HCT116 (cell line): Measurements from ENCODE around the gene STK40. TPM values are rescaled to one million over a fixed set of nuclear protein-coding genes. Genes with fewer than 3 reads are reported as not detected.

Experiments
- ATAC-seq: fragments of 200-7000 bp; cut with Tn5 transposase; 2 replicates; pipeline ENCODE4 v1.9.1; 2020; ENCODE audit warnings: mild to moderate bottlenecking, moderate library complexity
- BruUV-seq: library from RNA; stranded (reverse); fragments of 400-500 nt; replicated peaks from 2 replicates; lab custom pipeline; 2021; lab: Mats Ljungman, UMichigan
- CTCF ChIA-PET: fragments of 300-600 bp; sonication (Branson Sonifier 250); formaldehyde crosslinking; loops from one replicate; lab custom pipeline; 2021; ENCODE audit warnings: antibody characterized with exemption; lab: Charles Lee
- POLR2A ChIA-PET: fragments of 300-600, 350-600 bp; sonication (Branson Sonifier 250); formaldehyde crosslinking; loops from one replicate; lab custom pipeline; 2021; ENCODE audit warnings: antibody characterized with exemption; lab: Charles Lee
- RAD21 ChIA-PET, 2 experiments: fragments of 300-600 bp; sonication (Branson Sonifier 250); formaldehyde crosslinking; loops; one replicate each; lab custom pipeline; 2023; ENCODE audit warnings: low total read pairs in 2 of 2; ENCODE audit not compliant: uncharacterized antibody in 2 of 2, unreplicated experiment in 2 of 2, low non-redundant PET in 1 of 2; lab: Charles Lee
- DNase-seq: peaks from one replicate; pipeline ENCODE4 v3.0.0-alpha.2; 2010; ENCODE audit warnings: low read depth, low spot score
- H2AFZ ChIP-seq: fragments of 200-600 bp; shearing (Covaris generic), sonication (generic); 2 replicates; pipeline ENCODE4 v1.6.1; 2017; ENCODE audit warnings: low read depth, mixed run types, mixed read lengths, antibody characterized with exemption, low read length; ENCODE audit not compliant: poor library complexity, severe bottlenecking
- H3K27ac ChIP-seq: 2 replicates; pipeline ENCODE4 v1.5.1; 2012; ENCODE audit warnings: low read depth, low read length
- H3K27me3 ChIP-seq: fragments of 200-600 bp; sonication (generic); 2 replicates; pipeline ENCODE4 v1.6.1; 2016; ENCODE audit warnings: mixed run types, low read length, mixed read lengths; ENCODE audit not compliant: insufficient read depth
- H3K36me3 ChIP-seq, 2 experiments: fragments of 200-500 bp in 1 of 2; fragments of 200-600 bp in 1 of 2; sonication (Bioruptor generic) in 1 of 2; sonication (generic) in 1 of 2; 2 replicates each; pipeline versions ENCODE4 v1.5.1 to v1.6.1; 2014 to 2016; ENCODE audit warnings: low read length in 2 of 2, inconsistent platforms in 1 of 2, mixed read lengths in 1 of 2, mixed run types in 1 of 2; ENCODE audit not compliant: insufficient read depth in 2 of 2, control insufficient read depth in 1 of 2
- H3K4me1 ChIP-seq, 2 experiments: fragments of 200-600 bp in 1 of 2; sonication (generic) in 1 of 2; 2 replicates each; pipeline versions ENCODE4 v1.5.1 to v1.6.1; 2012 to 2017; ENCODE audit warnings: low read length in 2 of 2, inconsistent platforms in 1 of 2, mild to moderate bottlenecking in 1 of 2, mixed read lengths in 1 of 2, mixed run types in 1 of 2, moderate library complexity in 1 of 2; ENCODE audit not compliant: insufficient read depth in 2 of 2, control insufficient read depth in 1 of 2
- H3K4me2 ChIP-seq: fragments of 200-600 bp; sonication (generic); 2 replicates; pipeline ENCODE4 v1.6.1; 2017; ENCODE audit warnings: mixed run types, low read length, mixed read lengths
- H3K4me3 ChIP-seq, 2 experiments: fragments of 200-600 bp in 1 of 2; sonication (generic) in 1 of 2; replicated peaks in 1 of 2; 2 replicates each; pipeline ENCODE4 v1.5.1; 2011 to 2016; ENCODE audit warnings: low read length in 2 of 2, control low read depth in 1 of 2, low read depth in 1 of 2, mild to moderate bottlenecking in 1 of 2, mixed read lengths in 1 of 2, mixed run types in 1 of 2
- H3K79me2 ChIP-seq: fragments of 200-600 bp; sonication (generic); 2 replicates; pipeline ENCODE4 v1.6.1; 2017; ENCODE audit warnings: mild to moderate bottlenecking, mixed run types, low read length, moderate library complexity, mixed read lengths; ENCODE audit not compliant: insufficient read depth
- H3K9ac ChIP-seq: fragments of 200-600 bp; sonication (generic); 2 replicates; pipeline ENCODE4 v1.6.1; 2016; ENCODE audit warnings: low read length, mixed read lengths
- H3K9me2 ChIP-seq: fragments of 200-600 bp; sonication (generic), shearing (Covaris generic); 2 replicates; pipeline ENCODE4 v1.6.1; 2017; ENCODE audit warnings: mixed run types, mild to moderate bottlenecking, moderate library complexity; ENCODE audit not compliant: insufficient read depth
- H3K9me3 ChIP-seq, 2 experiments: fragments of 200-500 bp in 1 of 2; fragments of 200-600 bp in 1 of 2; sonication (Bioruptor generic) in 1 of 2; sonication (generic) in 1 of 2; 2 replicates each; pipeline ENCODE4 v1.6.1; 2014 to 2017; ENCODE audit warnings: low read length in 2 of 2, mixed read lengths in 2 of 2, inconsistent platforms in 1 of 2, low read depth in 1 of 2, mild to moderate bottlenecking in 1 of 2, mixed run types in 1 of 2, moderate library complexity in 1 of 2; ENCODE audit not compliant: control insufficient read depth in 1 of 2, insufficient read depth in 1 of 2
- H4K20me1 ChIP-seq: fragments of 200-600 bp; sonication (generic), shearing (Covaris generic); 2 replicates; pipeline ENCODE4 v1.6.1; 2017; ENCODE audit warnings: mixed run types, mild to moderate bottlenecking, moderate library complexity; ENCODE audit not compliant: insufficient read depth
- EGR1 ChIP-seq: IDR thresholded peaks from 2 replicates; pipeline ENCODE4 v1.6.1; 2012; ENCODE audit warnings: low read depth
- EZH2phosphoT487 ChIP-seq: fragments of 200-600 bp; IDR thresholded peaks from 2 replicates; pipeline ENCODE4 v1.6.1; 2018; ENCODE audit warnings: antibody characterized with exemption, borderline replicate concordance
- FOSL1 ChIP-seq: IDR thresholded peaks from 2 replicates; pipeline ENCODE4 v1.6.1; 2012; ENCODE audit warnings: low read depth
- YY1 ChIP-seq: IDR thresholded peaks from 2 replicates; pipeline ENCODE4 v1.6.1; 2011; ENCODE audit warnings: low read length, low read depth, moderate library complexity, mild to moderate bottlenecking; ENCODE audit not compliant: insufficient replicate concordance; ENCODE audit errors: extremely low read depth
- intact Hi-C: fragments of 100-400 bp; cut with micrococcal nuclease; formaldehyde crosslinking; loops from 2 replicates; pipeline ENCODE4 v1.10.0; 2022
- total RNA-seq: library from RNA; stranded (reverse); gene quantifications from one replicate; pipeline ENCODE4 v1.2.1, GENCODE V29; 2021; ENCODE audit not compliant: unreplicated experiment
- TF ChIP-seq, protein P1 (sequence below), 3 experiments: fragments of 200-600 bp in 1 of 3; sonication (generic) in 1 of 3; IDR thresholded peaks in 2 of 3; conservative IDR thresholded peaks in 1 of 3; 2 replicates each; pipeline ENCODE4 v1.5.1; 2012 to 2017; ENCODE audit warnings: low read depth in 2 of 3, low read length in 2 of 3, antibody characterized with exemption in 1 of 3, borderline replicate concordance in 1 of 3, control low read depth in 1 of 3, mild to moderate bottlenecking in 1 of 3, mixed read lengths in 1 of 3, mixed run types in 1 of 3, moderate library complexity in 1 of 3; ENCODE audit not compliant: insufficient read depth in 1 of 3
- TF ChIP-seq, protein P2 (sequence below): IDR thresholded peaks from 2 replicates; pipeline ENCODE4 v1.6.1; 2012; ENCODE audit warnings: low read depth
- TF ChIP-seq, protein P3 (sequence below): IDR thresholded peaks from 2 replicates; pipeline ENCODE4 v1.6.1; 2012

STK40 gene
- total RNA-seq, 1 experiment from 2014 or later, result 33.9 TPM

DNA sequence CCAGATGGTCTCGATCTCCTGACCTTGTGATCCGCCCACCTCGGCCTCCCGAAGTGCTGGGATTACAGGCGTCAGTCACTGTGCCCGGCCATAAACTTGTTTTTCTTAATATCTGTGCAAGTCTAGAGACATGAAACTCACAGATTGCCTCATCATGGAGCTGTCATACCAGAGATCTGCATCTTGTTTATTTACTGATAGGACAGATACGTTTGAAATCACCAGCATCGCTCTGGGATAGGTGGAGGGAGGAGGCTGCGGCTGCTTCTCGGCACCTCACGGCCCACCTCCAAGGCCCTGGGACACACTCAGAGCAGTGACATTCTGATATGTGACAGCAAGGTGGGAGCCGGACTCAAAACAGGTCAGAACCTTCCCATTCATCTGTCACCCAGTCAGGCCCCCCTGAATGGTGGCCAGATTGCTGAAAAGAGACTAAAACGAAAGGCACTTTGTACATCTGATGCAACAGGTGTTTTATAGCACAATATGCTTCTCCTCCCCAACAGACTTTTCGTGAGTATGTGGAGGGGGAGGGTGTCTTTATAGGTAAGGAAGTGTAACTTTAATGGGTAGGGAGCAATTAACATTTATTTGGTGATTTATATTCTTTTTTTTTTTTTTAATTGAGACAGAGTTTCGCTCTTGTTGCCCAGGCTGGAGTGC is 30.1 kb upstream of the STK40 start:
- intact Hi-C loops, result no loop called here
- H3K4me3 ChIP-seq, result no peak overlapping the region
- no peak overlapping the region for H3K27ac ChIP-seq
- no peaks in the 10 kb centered on the region for H3K79me2 ChIP-seq
- H3K9me3 ChIP-seq, result no peaks in the 10 kb centered on the region
- ChIA-PET RAD21 (no interaction called here), CTCF (no interaction called here), POLR2A (interaction anchor here (1.2 to 5.9 kb wide), 2 partner anchors 15 to 29 kb away, joined by 3 to 20 read pairs; no protein-coding TSS in a partner anchor)
- H3K4me2 ChIP-seq, result no peak overlapping the region
- no peaks in the 10 kb centered on the region for H3K27me3 ChIP-seq
- no peak for TF ChIP-seq YY1
- TF ChIP-seq, protein P1, sequence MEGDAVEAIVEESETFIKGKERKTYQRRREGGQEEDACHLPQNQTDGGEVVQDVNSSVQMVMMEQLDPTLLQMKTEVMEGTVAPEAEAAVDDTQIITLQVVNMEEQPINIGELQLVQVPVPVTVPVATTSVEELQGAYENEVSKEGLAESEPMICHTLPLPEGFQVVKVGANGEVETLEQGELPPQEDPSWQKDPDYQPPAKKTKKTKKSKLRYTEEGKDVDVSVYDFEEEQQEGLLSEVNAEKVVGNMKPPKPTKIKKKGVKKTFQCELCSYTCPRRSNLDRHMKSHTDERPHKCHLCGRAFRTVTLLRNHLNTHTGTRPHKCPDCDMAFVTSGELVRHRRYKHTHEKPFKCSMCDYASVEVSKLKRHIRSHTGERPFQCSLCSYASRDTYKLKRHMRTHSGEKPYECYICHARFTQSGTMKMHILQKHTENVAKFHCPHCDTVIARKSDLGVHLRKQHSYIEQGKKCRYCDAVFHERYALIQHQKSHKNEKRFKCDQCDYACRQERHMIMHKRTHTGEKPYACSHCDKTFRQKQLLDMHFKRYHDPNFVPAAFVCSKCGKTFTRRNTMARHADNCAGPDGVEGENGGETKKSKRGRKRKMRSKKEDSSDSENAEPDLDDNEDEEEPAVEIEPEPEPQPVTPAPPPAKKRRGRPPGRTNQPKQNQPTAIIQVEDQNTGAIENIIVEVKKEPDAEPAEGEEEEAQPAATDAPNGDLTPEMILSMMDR (IDR thresholded peaks at IDR 0.05 in 2 of 3, conservative IDR thresholded peaks at IDR 0.05 in 1 of 3; ENCODE audit: borderline replicate concordance in 1 of 3, insufficient read depth in 1 of 3, low read depth in 2 of 3, low read length in 2 of 3), result no peak
- TF ChIP-seq, protein P2, sequence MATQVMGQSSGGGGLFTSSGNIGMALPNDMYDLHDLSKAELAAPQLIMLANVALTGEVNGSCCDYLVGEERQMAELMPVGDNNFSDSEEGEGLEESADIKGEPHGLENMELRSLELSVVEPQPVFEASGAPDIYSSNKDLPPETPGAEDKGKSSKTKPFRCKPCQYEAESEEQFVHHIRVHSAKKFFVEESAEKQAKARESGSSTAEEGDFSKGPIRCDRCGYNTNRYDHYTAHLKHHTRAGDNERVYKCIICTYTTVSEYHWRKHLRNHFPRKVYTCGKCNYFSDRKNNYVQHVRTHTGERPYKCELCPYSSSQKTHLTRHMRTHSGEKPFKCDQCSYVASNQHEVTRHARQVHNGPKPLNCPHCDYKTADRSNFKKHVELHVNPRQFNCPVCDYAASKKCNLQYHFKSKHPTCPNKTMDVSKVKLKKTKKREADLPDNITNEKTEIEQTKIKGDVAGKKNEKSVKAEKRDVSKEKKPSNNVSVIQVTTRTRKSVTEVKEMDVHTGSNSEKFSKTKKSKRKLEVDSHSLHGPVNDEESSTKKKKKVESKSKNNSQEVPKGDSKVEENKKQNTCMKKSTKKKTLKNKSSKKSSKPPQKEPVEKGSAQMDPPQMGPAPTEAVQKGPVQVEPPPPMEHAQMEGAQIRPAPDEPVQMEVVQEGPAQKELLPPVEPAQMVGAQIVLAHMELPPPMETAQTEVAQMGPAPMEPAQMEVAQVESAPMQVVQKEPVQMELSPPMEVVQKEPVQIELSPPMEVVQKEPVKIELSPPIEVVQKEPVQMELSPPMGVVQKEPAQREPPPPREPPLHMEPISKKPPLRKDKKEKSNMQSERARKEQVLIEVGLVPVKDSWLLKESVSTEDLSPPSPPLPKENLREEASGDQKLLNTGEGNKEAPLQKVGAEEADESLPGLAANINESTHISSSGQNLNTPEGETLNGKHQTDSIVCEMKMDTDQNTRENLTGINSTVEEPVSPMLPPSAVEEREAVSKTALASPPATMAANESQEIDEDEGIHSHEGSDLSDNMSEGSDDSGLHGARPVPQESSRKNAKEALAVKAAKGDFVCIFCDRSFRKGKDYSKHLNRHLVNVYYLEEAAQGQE, result no peak
- TF ChIP-seq EZH2phosphoT487, result no peak
- TF ChIP-seq FOSL1, result no peak
- TF ChIP-seq, protein P3, sequence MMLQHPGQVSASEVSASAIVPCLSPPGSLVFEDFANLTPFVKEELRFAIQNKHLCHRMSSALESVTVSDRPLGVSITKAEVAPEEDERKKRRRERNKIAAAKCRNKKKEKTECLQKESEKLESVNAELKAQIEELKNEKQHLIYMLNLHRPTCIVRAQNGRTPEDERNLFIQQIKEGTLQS, result no peak
- no peak for TF ChIP-seq EGR1
- H3K36me3 ChIP-seq, result no peaks in the 10 kb centered on the region
- DNase-seq (no peak), ATAC-seq (no peak)
- H2AFZ ChIP-seq, result no peak overlapping the region
- peaks cover 11 to 30% of the 10 kb centered on the region in 2 experiments for H3K4me1 ChIP-seq
- no peak overlapping the region for H3K9ac ChIP-seq
- BruUV-seq, result no TSS peak
- no peaks in the 10 kb centered on the region for H3K9me2 ChIP-seq
- H4K20me1 ChIP-seq, result no peaks in the 10 kb centered on the region
